IMR-90 (cell line): ENCODE data around the gene CELF6. TPM values are rescaled to one million over a fixed set of nuclear protein-coding genes. Genes with fewer than 3 reads are reported as not detected.
A peak's percentile ranks its signal among the peaks of the same experiment; 100 is the strongest.

Experiments
- ATAC-seq: fragments of 200-7000 bp; cut with Tn5 transposase; 2 replicates; pipeline ENCODE4 v1.9.1; 2020; ENCODE audit warnings: low read depth, mild to moderate bottlenecking, moderate library complexity
- BruUV-seq: library from RNA; stranded (reverse); fragments of 400-500 nt; replicated peaks from 2 replicates; lab custom pipeline; 2021; lab: Mats Ljungman, UMichigan
- CTCF ChIA-PET: fragments of 300-600 bp; formaldehyde crosslinking; extraction: SDS; loops from one replicate; lab custom pipeline; 2021; ENCODE audit warnings: antibody characterized with exemption; lab: Yijun Ruan, JAX
- POLR2A ChIA-PET: fragments of 300-600 bp; sonication (Branson Sonifier 250); formaldehyde crosslinking; loops from one replicate; lab custom pipeline; 2022; ENCODE audit warnings: antibody characterized with exemption; ENCODE audit not compliant: unreplicated experiment; lab: Charles Lee
- DNase-seq: peaks from one replicate; pipeline ENCODE4 v3.0.0; 2013
- H2AFZ ChIP-seq: replicated peaks from 2 replicates; pipeline ENCODE3; 2013; ENCODE audit warnings: low read length, mild to moderate bottlenecking; ENCODE audit not compliant: poor library complexity
- H2AK5ac ChIP-seq: 2 replicates; pipeline ENCODE4 v1.6.1; 2013; ENCODE audit warnings: low read depth, low read length, inconsistent platforms
- H2AK9ac ChIP-seq: replicated peaks from 2 replicates; pipeline ENCODE3; 2013; ENCODE audit warnings: mild to moderate bottlenecking, low read depth, low read length, moderate library complexity; ENCODE audit not compliant: poor library complexity
- H2BK120ac ChIP-seq: 2 replicates; pipeline ENCODE4 v1.6.1; 2013; ENCODE audit warnings: low read depth, low read length, inconsistent platforms
- H2BK15ac ChIP-seq: 3 replicates; pipeline ENCODE4 v1.6.1; 2013; ENCODE audit warnings: low read depth, low read length, inconsistent platforms
- H2BK20ac ChIP-seq: 2 replicates; pipeline ENCODE4 v1.6.1; 2013; ENCODE audit warnings: low read depth, mild to moderate bottlenecking, inconsistent platforms, low read length, moderate library complexity
- H2BK5ac ChIP-seq: 2 replicates; pipeline ENCODE4 v1.6.1; 2013; ENCODE audit warnings: mild to moderate bottlenecking, low read depth, low read length, inconsistent platforms; ENCODE audit not compliant: poor library complexity, severe bottlenecking
- H3K14ac ChIP-seq: replicated peaks from 2 replicates; pipeline ENCODE4 v1.6.1; 2013; ENCODE audit warnings: low read depth, low read length, inconsistent platforms
- H3K18ac ChIP-seq: 2 replicates; pipeline ENCODE4 v1.6.1; 2013; ENCODE audit warnings: low read depth, low read length, control low read depth
- H3K23ac ChIP-seq: 2 replicates; pipeline ENCODE4 v1.6.1; 2013; ENCODE audit warnings: low read depth, low read length, inconsistent platforms
- H3K27ac ChIP-seq: 2 replicates; pipeline ENCODE4 v1.5.1; 2013; ENCODE audit warnings: mild to moderate bottlenecking, control low read depth, low read length; ENCODE audit not compliant: insufficient read depth
- H3K27me3 ChIP-seq: 2 replicates; pipeline ENCODE4 v1.6.1; 2013; ENCODE audit warnings: low read length; ENCODE audit not compliant: control insufficient read depth, insufficient read depth
- H3K36me3 ChIP-seq: 2 replicates; pipeline ENCODE4 v1.6.1; 2013; ENCODE audit warnings: low read length, mixed read lengths; ENCODE audit not compliant: control insufficient read depth, insufficient read depth
- H3K4ac ChIP-seq: 2 replicates; pipeline ENCODE4 v1.6.1; 2013; ENCODE audit warnings: low read depth, low read length, inconsistent platforms
- H3K4me1 ChIP-seq: 2 replicates; pipeline ENCODE4 v1.6.1; 2013; ENCODE audit warnings: low read length, mixed read lengths; ENCODE audit not compliant: control insufficient read depth, insufficient read depth
- H3K4me2 ChIP-seq: 2 replicates; pipeline ENCODE4 v1.6.1; 2013; ENCODE audit warnings: low read depth, mild to moderate bottlenecking, control low read depth, low read length, moderate library complexity
- H3K4me3 ChIP-seq: 2 replicates; pipeline ENCODE4 v1.5.1; 2013; ENCODE audit warnings: low read depth, mild to moderate bottlenecking, control low read depth, low read length, moderate library complexity; ENCODE audit not compliant: insufficient read depth
- H3K56ac ChIP-seq: 2 replicates; pipeline ENCODE4 v1.6.1; 2013; ENCODE audit warnings: low read length, inconsistent platforms; ENCODE audit not compliant: insufficient read depth; ENCODE audit errors: extremely low read depth
- H3K79me1 ChIP-seq, 2 experiments: 2 replicates each; pipeline ENCODE4 v1.6.1; 2013; ENCODE audit warnings: low read length in 2 of 2, inconsistent platforms in 1 of 2, low read depth in 1 of 2
- H3K9ac ChIP-seq: 2 replicates; pipeline ENCODE4 v1.6.1; 2013; ENCODE audit warnings: low read depth, low read length, control low read depth
- H3K9me1 ChIP-seq: 2 replicates; pipeline ENCODE4 v1.6.1; 2013; ENCODE audit warnings: low read length, inconsistent platforms; ENCODE audit not compliant: insufficient read depth
- H3K9me3 ChIP-seq: 2 replicates; pipeline ENCODE4 v1.6.1; 2013; ENCODE audit warnings: low read length; ENCODE audit not compliant: control insufficient read depth, insufficient read depth
- H4K20me1 ChIP-seq: 2 replicates; pipeline ENCODE4 v1.6.1; 2013; ENCODE audit warnings: low read length, inconsistent platforms; ENCODE audit not compliant: insufficient read depth
- H4K5ac ChIP-seq: 2 replicates; pipeline ENCODE4 v1.6.1; 2013; ENCODE audit warnings: mild to moderate bottlenecking, low read depth, low read length, control low read depth
- H4K8ac ChIP-seq, 2 experiments: 2 replicates each; pipeline ENCODE4 v1.6.1; 2013; ENCODE audit warnings: low read depth in 2 of 2, low read length in 2 of 2, control low read depth in 1 of 2, inconsistent platforms in 1 of 2
- H4K91ac ChIP-seq: 2 replicates; pipeline ENCODE4 v1.6.1; 2013; ENCODE audit warnings: low read depth, low read length, inconsistent platforms; ENCODE audit not compliant: insufficient read depth
- BHLHE40 ChIP-seq: fragments of 150-350 bp; IDR thresholded peaks from 2 replicates; pipeline ENCODE4 v1.6.1; 2016; ENCODE audit warnings: mild to moderate bottlenecking, low read depth, low read length
- CHD1 ChIP-seq: IDR thresholded peaks from 2 replicates; pipeline ENCODE4 v1.6.1; 2012; ENCODE audit warnings: low read depth, low read length, improper control_type of control experiment
- CTCF ChIP-seq: conservative IDR thresholded peaks from 2 replicates; pipeline ENCODE4 v1.5.1; 2012; ENCODE audit warnings: mild to moderate bottlenecking, low read depth, low read length, improper control_type of control experiment
- MAFK ChIP-seq: IDR thresholded peaks from 2 replicates; pipeline ENCODE4 v1.6.1; 2012; ENCODE audit warnings: low read depth, low read length, improper control_type of control experiment
- MAZ ChIP-seq: IDR thresholded peaks from 2 replicates; pipeline ENCODE4 v1.6.1; 2012; ENCODE audit warnings: low read depth, mild to moderate bottlenecking, low read length, improper control_type of control experiment, moderate library complexity, borderline replicate concordance
- MXI1 ChIP-seq: IDR thresholded peaks from 2 replicates; pipeline ENCODE4 v1.6.1; 2012; ENCODE audit warnings: low read depth, mild to moderate bottlenecking, low read length, moderate library complexity, borderline replicate concordance
- NFE2L2 ChIP-seq: fragments of 150-350 bp; IDR thresholded peaks from 2 replicates; pipeline ENCODE4 v1.6.1; 2016; ENCODE audit warnings: low read depth, mild to moderate bottlenecking, low read length
- POLR2A ChIP-seq: IDR thresholded peaks from 2 replicates; pipeline ENCODE4 v1.6.1; 2012; ENCODE audit warnings: mild to moderate bottlenecking, low read depth, low read length
- RAD21 ChIP-seq: IDR thresholded peaks from 2 replicates; pipeline ENCODE4 v1.6.1; 2012; ENCODE audit warnings: low read length, improper control_type of control experiment
- RCOR1 ChIP-seq: IDR thresholded peaks from 2 replicates; pipeline ENCODE4 v1.6.1; 2012; ENCODE audit warnings: mild to moderate bottlenecking, low read length, improper control_type of control experiment; ENCODE audit not compliant: insufficient replicate concordance
- RFX5 ChIP-seq: IDR thresholded peaks from 2 replicates; pipeline ENCODE4 v1.8.0; 2012; ENCODE audit warnings: low read depth, mild to moderate bottlenecking, low read length, moderate library complexity
- SMC3 ChIP-seq: fragments of 150-350 bp; IDR thresholded peaks from 2 replicates; pipeline ENCODE4 v1.6.1; 2016; ENCODE audit warnings: low read depth, mild to moderate bottlenecking, antibody characterized with exemption, low read length, moderate library complexity
- USF2 ChIP-seq: fragments of 150-350 bp; IDR thresholded peaks from 2 replicates; pipeline ENCODE4 v1.6.1; 2017; ENCODE audit warnings: mild to moderate bottlenecking, antibody characterized with exemption, low read length, low read depth
- WGBS, 2 experiments: methylation state at CpG; one replicate each; pipeline versions ENCODE4 v1.1.5 to v1.1.7; 2013; ENCODE audit warnings: missing lambda C conversion rate in 2 of 2; ENCODE audit not compliant: insufficient read length in 1 of 2; ENCODE audit errors: extremely low coverage in 2 of 2; 5-methylcytosine and 5-hydroxymethylcytosine counted together
- dilution Hi-C: fragments of 300-500 bp; cut with HindIII; formaldehyde crosslinking; loops from one replicate; pipeline ENCODE4 v1.14.3; 2018; ENCODE audit warnings: low sequenced_read_pairs; ENCODE audit not compliant: unreplicated experiment
- in situ Hi-C: fragments of 300-500 bp; cut with MboI; formaldehyde crosslinking; loops from 3 replicates; pipeline ENCODE4 v1.14.3; 2019; ENCODE audit warnings: low sequenced_read_pairs, inconsistent platforms, mixed read lengths
- intact Hi-C: fragments of 100-400 bp; cut with micrococcal nuclease; formaldehyde crosslinking; loops from 2 replicates; pipeline ENCODE4 v1.10.0; 2022
- polyA plus RNA-seq, 3 experiments: library from polyadenylated mRNA; depleted of rRNA; stranded (reverse); fragments of >200 nt; gene quantifications; 2 replicates each; pipeline ENCODE4 v1.2.3, GENCODE V29; 2012; ENCODE audit warnings: low replicate concordance in 1 of 3
- total RNA-seq: library from RNA; depleted of rRNA; stranded (reverse); fragments of >200 nt; gene quantifications from 2 replicates; pipeline ENCODE4 v1.2.3, GENCODE V29; 2012
- TF ChIP-seq, protein P1 (sequence below): fragments of 150-350 bp; IDR thresholded peaks from 2 replicates; pipeline ENCODE4 v1.6.1; 2016; ENCODE audit warnings: low read depth, mild to moderate bottlenecking, low read length, moderate library complexity, borderline replicate concordance

CELF6 gene
- total and polyA plus RNA-seq, 2 of the 4 experiments (the other 2 are of a cell fraction) = 0.07 TPM; not detected in 1

DNA sequence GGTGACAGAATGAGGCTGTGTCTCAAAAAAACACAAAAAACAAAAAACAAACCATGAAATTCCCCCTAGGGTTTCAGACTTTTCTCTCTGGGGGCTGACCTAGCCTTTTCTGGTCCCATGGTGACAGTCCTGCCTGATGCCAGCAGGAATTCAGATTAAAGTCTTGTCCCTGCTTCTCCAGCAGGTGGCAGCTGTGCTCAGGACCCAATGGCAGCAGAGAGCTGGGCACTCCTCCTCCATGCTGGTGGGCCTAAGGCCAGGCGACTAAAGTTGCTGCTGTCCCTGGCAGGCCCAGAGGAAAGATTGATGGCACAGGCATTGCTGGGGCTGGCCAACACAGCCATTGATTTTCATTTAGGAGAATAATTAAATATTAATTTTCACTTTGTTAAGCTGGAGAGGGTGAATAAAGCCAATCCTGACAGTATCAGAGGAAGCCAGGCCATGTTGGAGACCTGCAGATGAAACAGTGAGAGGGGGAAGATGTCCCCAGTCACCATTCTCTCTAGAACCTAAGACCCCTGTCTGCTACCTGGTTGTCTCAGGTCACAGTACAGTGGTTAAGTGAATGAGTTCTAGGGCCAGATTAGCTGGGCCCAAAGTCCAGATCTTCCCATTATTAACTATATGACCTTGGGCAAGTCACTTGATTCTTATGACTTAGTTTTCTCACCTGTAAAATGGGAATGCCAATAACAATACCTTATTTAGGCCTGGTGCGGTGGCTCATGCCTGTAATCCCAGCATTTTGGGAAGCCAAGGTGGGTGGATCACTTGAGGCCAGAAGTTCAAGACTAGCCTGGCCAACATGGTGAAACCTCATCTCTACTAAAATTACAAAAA lies 7.1 kb downstream of the CELF6 start:
- no peak overlapping the region for H3K18ac ChIP-seq
- no peak overlapping the region for H2BK5ac ChIP-seq
- H3K27ac ChIP-seq = no peak overlapping the region
- POLR2A ChIA-PET = no interaction called here
- H3K79me1 ChIP-seq = no peaks in the 10 kb centered on the region
- H3K9ac ChIP-seq = no peak overlapping the region
- CTCF ChIA-PET = interaction anchor here (0.7 to 1.2 kb wide), 8 partner anchors 9 to 466 kb away, joined by 3 to 4 read pairs (median 3); no protein-coding TSS in a partner anchor
- no CpG with 5 or more reads among the region's 2 CpGs for WGBS, 2 experiments
- no TSS peak for BruUV-seq
- no peak overlapping the region for H2BK120ac ChIP-seq
- ATAC-seq (peak; percentile 100), DNase-seq (peak; percentile 62)
- no peaks in the 10 kb centered on the region for H3K9me1 ChIP-seq
- no peak overlapping the region for H3K4me2 ChIP-seq
- no peaks in the 10 kb centered on the region for H3K9me3 ChIP-seq
- peaks cover 27% of the 10 kb centered on the region for H3K27me3 ChIP-seq
- intact Hi-C loops = loop anchor here (1.0 kb wide), 2 partner anchors 161 to 272 kb away; partner anchors contain the start of gene ARIH1
- H4K5ac ChIP-seq = no peak overlapping the region
- H3K4ac ChIP-seq = no peak overlapping the region
- H2AK9ac ChIP-seq = no peak overlapping the region
- H2BK15ac ChIP-seq = no peak overlapping the region
- no peak overlapping the region for H2BK20ac ChIP-seq
- no peak overlapping the region for H4K8ac ChIP-seq
- peak overlapping the region; percentile 59 for H2AFZ ChIP-seq
- no peaks in the 10 kb centered on the region for H3K36me3 ChIP-seq
- in situ Hi-C loops = no loop called here
- H4K91ac ChIP-seq = no peak overlapping the region
- H2AK5ac ChIP-seq = no peak overlapping the region
- no peak overlapping the region for H3K14ac ChIP-seq
- H3K56ac ChIP-seq = no peak overlapping the region
- H3K4me1 ChIP-seq = no peaks in the 10 kb centered on the region
- no peaks in the 10 kb centered on the region; the same call in 1 of the 2 replicates for H4K20me1 ChIP-seq
- dilution Hi-C loops = no loop called here
- no peak overlapping the region for H3K23ac ChIP-seq
- H3K4me3 ChIP-seq = no peak overlapping the region
- TF ChIP-seq BHLHE40 = no peak
- no peak for TF ChIP-seq MXI1
- no peak for TF ChIP-seq CHD1
- no peak for TF ChIP-seq USF2
- TF ChIP-seq RCOR1 = no peak
- peak; percentile 85 for TF ChIP-seq RAD21
- 0 out of 2 replicates have a peak, but pooled peaks have one; percentile 19 for TF ChIP-seq MAZ
- TF ChIP-seq MAFK = no peak
- TF ChIP-seq SMC3 = peak; percentile 83
- TF ChIP-seq, protein P1, sequence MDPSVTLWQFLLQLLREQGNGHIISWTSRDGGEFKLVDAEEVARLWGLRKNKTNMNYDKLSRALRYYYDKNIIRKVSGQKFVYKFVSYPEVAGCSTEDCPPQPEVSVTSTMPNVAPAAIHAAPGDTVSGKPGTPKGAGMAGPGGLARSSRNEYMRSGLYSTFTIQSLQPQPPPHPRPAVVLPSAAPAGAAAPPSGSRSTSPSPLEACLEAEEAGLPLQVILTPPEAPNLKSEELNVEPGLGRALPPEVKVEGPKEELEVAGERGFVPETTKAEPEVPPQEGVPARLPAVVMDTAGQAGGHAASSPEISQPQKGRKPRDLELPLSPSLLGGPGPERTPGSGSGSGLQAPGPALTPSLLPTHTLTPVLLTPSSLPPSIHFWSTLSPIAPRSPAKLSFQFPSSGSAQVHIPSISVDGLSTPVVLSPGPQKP = no peak
- no peak for TF ChIP-seq NFE2L2
- peak; percentile 82 for TF ChIP-seq CTCF
- TF ChIP-seq POLR2A = no peak
- TF ChIP-seq RFX5 = no peak
